ENCODE data around the gene OSBPL1A. TPM values are rescaled to one million over a fixed set of nuclear protein-coding genes. Genes with fewer than 3 reads are reported as not detected.

The OSBPL1A gene
- polyA plus RNA-seq, 1 of the 3 experiments (the other 2 are of a cell fraction), result 21.3 TPM

DNA sequence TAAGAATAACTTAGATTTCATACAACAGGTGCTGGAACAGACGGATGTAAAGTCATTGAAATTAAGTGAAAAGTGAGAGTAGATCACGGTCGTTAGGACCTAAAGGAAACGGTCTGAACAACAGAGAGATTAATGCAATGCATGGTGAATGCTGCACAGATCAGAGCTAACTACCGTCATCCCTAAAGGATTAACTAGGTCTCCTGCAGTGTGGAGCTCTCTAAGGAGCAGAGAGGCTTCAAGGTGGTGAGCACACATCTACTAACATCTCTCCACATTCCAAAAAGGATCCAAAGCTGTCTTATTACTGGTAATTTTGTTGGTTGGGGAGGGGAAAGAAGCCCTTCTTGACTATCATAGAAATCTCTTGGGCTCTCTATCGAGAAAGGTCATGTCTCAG is 183.5 kb downstream of the OSBPL1A start:
- Histone ChIP-seq H3K4me2 (no peak overlapping the region), H3K36me3 (replicated peaks in 1 of 2; ENCODE audit: control insufficient read depth in 1 of 2, insufficient read depth in 2 of 2, low read length in 1 of 2) (no peaks in the 10 kb centered on the region), H3K9ac (no peak overlapping the region), H3K4me1 (ENCODE audit: control insufficient read depth in 1 of 2, insufficient read depth in 2 of 2, low read depth in 1 of 2, low read length in 1 of 2) (peaks cover 0 to 24% of the 10 kb centered on the region in 2 experiments; a peak in 1 of 4 replicates), H3K9me2 (no peaks in the 10 kb centered on the region), H3F3A (replicated peaks; ENCODE audit: insufficient read depth) (peaks cover 12% of the 10 kb centered on the region), H3K9me3 (no peaks in the 10 kb centered on the region), H2AFZ (ENCODE audit: low read depth) (no peak overlapping the region), H3K4me3 (ENCODE audit: low read depth in 2 of 2, low read length in 1 of 2) (no peak overlapping the region), H3K27ac (ENCODE audit: low read depth in 2 of 2, low read length in 1 of 2) (peak overlapping the region in 1 of 2 experiments; percentile 46; a peak in 1 of 4 replicates), H3K79me2 (ENCODE audit: insufficient read depth) (no peaks in the 10 kb centered on the region), H4K20me1 (ENCODE audit: insufficient read depth) (no peaks in the 10 kb centered on the region), H3K27me3 (ENCODE audit: insufficient read depth) (no peaks in the 10 kb centered on the region)
- DNase-seq, result no peak
- ChIA-PET CTCF (no interaction called here), POLR2A (no interaction called here)
- WGBS (ENCODE audit: low lambda C conversion rate), result 95% methylated on average over 6 of the region's 6 CpGs
- TF ChIP-seq ZBTB33 (IDR thresholded peaks at IDR 0.05; ENCODE audit: borderline replicate concordance, low read depth) (no peak), CHD2 (IDR thresholded peaks at IDR 0.05; ENCODE audit: low read length, partially characterized antibody) (no peak), ELF1 (IDR thresholded peaks at IDR 0.05) (no peak), FOSL2 (IDR thresholded peaks at IDR 0.05; ENCODE audit: borderline replicate concordance, low read depth) (no peak), FOXM1 (IDR thresholded peaks at IDR 0.05; ENCODE audit: low read depth) (no peak), MEF2A (IDR thresholded peaks at IDR 0.05; ENCODE audit: borderline replicate concordance, low read depth) (no peak), TCF12 (IDR thresholded peaks at IDR 0.05) (no peak)
- TF ChIP-seq, protein P1, sequence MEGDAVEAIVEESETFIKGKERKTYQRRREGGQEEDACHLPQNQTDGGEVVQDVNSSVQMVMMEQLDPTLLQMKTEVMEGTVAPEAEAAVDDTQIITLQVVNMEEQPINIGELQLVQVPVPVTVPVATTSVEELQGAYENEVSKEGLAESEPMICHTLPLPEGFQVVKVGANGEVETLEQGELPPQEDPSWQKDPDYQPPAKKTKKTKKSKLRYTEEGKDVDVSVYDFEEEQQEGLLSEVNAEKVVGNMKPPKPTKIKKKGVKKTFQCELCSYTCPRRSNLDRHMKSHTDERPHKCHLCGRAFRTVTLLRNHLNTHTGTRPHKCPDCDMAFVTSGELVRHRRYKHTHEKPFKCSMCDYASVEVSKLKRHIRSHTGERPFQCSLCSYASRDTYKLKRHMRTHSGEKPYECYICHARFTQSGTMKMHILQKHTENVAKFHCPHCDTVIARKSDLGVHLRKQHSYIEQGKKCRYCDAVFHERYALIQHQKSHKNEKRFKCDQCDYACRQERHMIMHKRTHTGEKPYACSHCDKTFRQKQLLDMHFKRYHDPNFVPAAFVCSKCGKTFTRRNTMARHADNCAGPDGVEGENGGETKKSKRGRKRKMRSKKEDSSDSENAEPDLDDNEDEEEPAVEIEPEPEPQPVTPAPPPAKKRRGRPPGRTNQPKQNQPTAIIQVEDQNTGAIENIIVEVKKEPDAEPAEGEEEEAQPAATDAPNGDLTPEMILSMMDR (IDR thresholded peaks at IDR 0.05), result no peak

- CTCF ChIA-PET, result interaction anchor here (0.7 to 1.1 kb wide), 2 partner anchors 9 to 36 kb away, joined by 3 read pairs; no protein-coding TSS in a partner anchor
These were observed 184.7 kb downstream of the OSBPL1A start for GRCh38 chr18:24212939-24213338.

More at GRCh38 chr18:24212939-24213338, 184.7 kb downstream of the OSBPL1A start:
- H3K79me2 ChIP-seq (ENCODE audit: insufficient read depth), result no peaks in the 10 kb centered on the region
- H3F3A ChIP-seq (replicated peaks; ENCODE audit: insufficient read depth), result peaks cover 12% of the 10 kb centered on the region
- no peak for DNase-seq
- peaks cover 0 to 24% of the 10 kb centered on the region in 2 experiments; a peak in 1 of 4 replicates for H3K4me1 ChIP-seq (ENCODE audit: control insufficient read depth in 1 of 2, insufficient read depth in 2 of 2, low read depth in 1 of 2, low read length in 1 of 2)
- no peaks in the 10 kb centered on the region for H3K36me3 ChIP-seq (replicated peaks in 1 of 2; ENCODE audit: control insufficient read depth in 1 of 2, insufficient read depth in 2 of 2, low read length in 1 of 2)
- H3K27ac ChIP-seq (ENCODE audit: low read depth in 2 of 2, low read length in 1 of 2), result peak overlapping the region in 1 of 2 experiments; percentile 46; a peak in 3 of 4 replicates
- H4K20me1 ChIP-seq (ENCODE audit: insufficient read depth), result no peaks in the 10 kb centered on the region
- POLR2A ChIA-PET, result no interaction called here
- no peaks in the 10 kb centered on the region for H3K9me2 ChIP-seq
- WGBS (ENCODE audit: low lambda C conversion rate), result 36% methylated on average over 6 of the region's 6 CpGs
- H3K9me3 ChIP-seq, result no peaks in the 10 kb centered on the region
- TF ChIP-seq EP300 (IDR thresholded peaks at IDR 0.05; ENCODE audit: borderline replicate concordance in 1 of 2, low read depth in 1 of 2, low read length in 1 of 2), result peak in 1 of 2 experiments; percentile 33; a peak in 1 of 4 replicates
- no peak for TF ChIP-seq FOXJ3 (CRISPR knock-in tag; IDR thresholded peaks at IDR 0.05)
- no peak for TF ChIP-seq SIN3A (IDR thresholded peaks at IDR 0.05; ENCODE audit: borderline replicate concordance, low read depth, low read length)
- TF ChIP-seq GATA2 (CRISPR knock-in tag; IDR thresholded peaks at IDR 0.05), result no peak
- peak; percentile 46; the same call in 1 of the 2 replicates for TF ChIP-seq TCF12 (IDR thresholded peaks at IDR 0.05)
- peak; percentile 92 for TF ChIP-seq JUND (IDR thresholded peaks at IDR 0.05)
- peak; percentile 13; the same call in 1 of the 2 replicates for TF ChIP-seq TEAD4 (IDR thresholded peaks at IDR 0.05; ENCODE audit: borderline replicate concordance, insufficient read depth)
- no peak for TF ChIP-seq FOXM1 (IDR thresholded peaks at IDR 0.05; ENCODE audit: low read depth)
- TF ChIP-seq, protein P2, sequence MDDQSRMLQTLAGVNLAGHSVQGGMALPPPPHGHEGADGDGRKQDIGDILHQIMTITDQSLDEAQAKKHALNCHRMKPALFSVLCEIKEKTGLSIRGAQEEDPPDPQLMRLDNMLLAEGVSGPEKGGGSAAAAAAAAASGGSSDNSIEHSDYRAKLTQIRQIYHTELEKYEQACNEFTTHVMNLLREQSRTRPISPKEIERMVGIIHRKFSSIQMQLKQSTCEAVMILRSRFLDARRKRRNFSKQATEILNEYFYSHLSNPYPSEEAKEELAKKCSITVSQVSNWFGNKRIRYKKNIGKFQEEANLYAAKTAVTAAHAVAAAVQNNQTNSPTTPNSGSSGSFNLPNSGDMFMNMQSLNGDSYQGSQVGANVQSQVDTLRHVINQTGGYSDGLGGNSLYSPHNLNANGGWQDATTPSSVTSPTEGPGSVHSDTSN (IDR thresholded peaks at IDR 0.05), result peak; percentile 33; the same call in 1 of the 2 replicates
- peak; percentile 95 for TF ChIP-seq FOSL2 (IDR thresholded peaks at IDR 0.05; ENCODE audit: borderline replicate concordance, low read depth)
- peak; percentile 56; the same call in 1 of the 2 replicates for TF ChIP-seq RXRA (IDR thresholded peaks at IDR 0.05; ENCODE audit: borderline replicate concordance, low read depth)
- no peak for TF ChIP-seq TAF1 (IDR thresholded peaks at IDR 0.05; ENCODE audit: borderline replicate concordance, low read depth, low read length)
- no peak overlapping the region for H3K4me3 ChIP-seq (ENCODE audit: low read depth in 2 of 2, low read length in 1 of 2)
- H3K4me2 ChIP-seq, result 0 out of 2 replicates have a peak overlapping the region, but pooled peaks have one; percentile 0
- H2AFZ ChIP-seq (ENCODE audit: low read depth), result no peak overlapping the region
- no peak overlapping the region for H3K9ac ChIP-seq
- no peaks in the 10 kb centered on the region for H3K27me3 ChIP-seq (ENCODE audit: insufficient read depth)

All from SK-N-SH (cell line).